Measurements from ENCODE around the gene CSE1L.

Gene CSE1L

DNA sequence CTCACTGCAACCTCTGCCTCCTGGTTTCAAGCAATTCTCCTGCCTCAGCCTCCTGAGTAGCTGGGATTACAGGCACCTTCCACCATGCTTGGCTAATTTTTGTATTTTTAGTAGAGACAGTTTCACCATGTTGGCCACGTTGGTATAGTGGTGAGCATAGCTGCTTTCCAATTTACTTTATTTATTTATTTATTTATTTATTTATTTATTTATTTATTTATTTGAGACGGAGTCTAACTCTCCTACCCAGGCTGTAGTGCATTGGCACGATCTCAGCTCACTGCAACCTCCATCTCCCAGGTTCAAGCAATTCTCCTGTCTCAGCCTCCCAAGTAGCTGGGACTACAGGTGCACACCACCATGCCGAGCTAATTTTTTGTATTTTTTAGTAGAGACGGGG is 54.2 kb downstream of the CSE1L start (continued):
- TF ChIP-seq, protein P1, sequence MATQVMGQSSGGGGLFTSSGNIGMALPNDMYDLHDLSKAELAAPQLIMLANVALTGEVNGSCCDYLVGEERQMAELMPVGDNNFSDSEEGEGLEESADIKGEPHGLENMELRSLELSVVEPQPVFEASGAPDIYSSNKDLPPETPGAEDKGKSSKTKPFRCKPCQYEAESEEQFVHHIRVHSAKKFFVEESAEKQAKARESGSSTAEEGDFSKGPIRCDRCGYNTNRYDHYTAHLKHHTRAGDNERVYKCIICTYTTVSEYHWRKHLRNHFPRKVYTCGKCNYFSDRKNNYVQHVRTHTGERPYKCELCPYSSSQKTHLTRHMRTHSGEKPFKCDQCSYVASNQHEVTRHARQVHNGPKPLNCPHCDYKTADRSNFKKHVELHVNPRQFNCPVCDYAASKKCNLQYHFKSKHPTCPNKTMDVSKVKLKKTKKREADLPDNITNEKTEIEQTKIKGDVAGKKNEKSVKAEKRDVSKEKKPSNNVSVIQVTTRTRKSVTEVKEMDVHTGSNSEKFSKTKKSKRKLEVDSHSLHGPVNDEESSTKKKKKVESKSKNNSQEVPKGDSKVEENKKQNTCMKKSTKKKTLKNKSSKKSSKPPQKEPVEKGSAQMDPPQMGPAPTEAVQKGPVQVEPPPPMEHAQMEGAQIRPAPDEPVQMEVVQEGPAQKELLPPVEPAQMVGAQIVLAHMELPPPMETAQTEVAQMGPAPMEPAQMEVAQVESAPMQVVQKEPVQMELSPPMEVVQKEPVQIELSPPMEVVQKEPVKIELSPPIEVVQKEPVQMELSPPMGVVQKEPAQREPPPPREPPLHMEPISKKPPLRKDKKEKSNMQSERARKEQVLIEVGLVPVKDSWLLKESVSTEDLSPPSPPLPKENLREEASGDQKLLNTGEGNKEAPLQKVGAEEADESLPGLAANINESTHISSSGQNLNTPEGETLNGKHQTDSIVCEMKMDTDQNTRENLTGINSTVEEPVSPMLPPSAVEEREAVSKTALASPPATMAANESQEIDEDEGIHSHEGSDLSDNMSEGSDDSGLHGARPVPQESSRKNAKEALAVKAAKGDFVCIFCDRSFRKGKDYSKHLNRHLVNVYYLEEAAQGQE (tag by site-specific recombination; IDR thresholded peaks at IDR 0.05): peak; percentile 68
- TF ChIP-seq SP3 (tag by site-specific recombination; IDR thresholded peaks at IDR 0.05): 0 out of 2 replicates have a peak, but pooled peaks have one; percentile 31
- TF ChIP-seq ZFP37 (tag by site-specific recombination; IDR thresholded peaks at IDR 0.05): peak; percentile 63; the same call in 1 of the 2 replicates
- peak; percentile 73 for TF ChIP-seq ZBTB8A (tag by site-specific recombination; IDR thresholded peaks at IDR 0.05)
- peak; percentile 75 for TF ChIP-seq ZXDB (tag by site-specific recombination; IDR thresholded peaks at IDR 0.05)
- TF ChIP-seq ZNF266 (tag by site-specific recombination; IDR thresholded peaks at IDR 0.05; ENCODE audit: low read depth): peak; percentile 83
- peak; percentile 72 for TF ChIP-seq ZNF629 (tag by site-specific recombination; IDR thresholded peaks at IDR 0.05)
- peak; percentile 90 for TF ChIP-seq ZNF791 (tag by site-specific recombination; IDR thresholded peaks at IDR 0.05)
- TF ChIP-seq ZNF121 (tag by site-specific recombination; IDR thresholded peaks at IDR 0.05): 0 out of 2 replicates have a peak, but pooled peaks have one; percentile 52
- peak; percentile 55 for TF ChIP-seq ZNF654 (tag by site-specific recombination; IDR thresholded peaks at IDR 0.05; ENCODE audit: low read depth)
- peak; percentile 93 for TF ChIP-seq ZNF433 (tag by site-specific recombination; IDR thresholded peaks at IDR 0.05; ENCODE audit: low read depth)
- TF ChIP-seq ZNF202 (tag by site-specific recombination; IDR thresholded peaks at IDR 0.05; ENCODE audit: borderline replicate concordance): peak; percentile 82; the same call in 1 of the 2 replicates
- peak; percentile 33; the same call in 1 of the 2 replicates for TF ChIP-seq ZNF341 (tag by site-specific recombination; IDR thresholded peaks at IDR 0.05; ENCODE audit: low read depth)
- TF ChIP-seq ZNF514 (tag by site-specific recombination; IDR thresholded peaks at IDR 0.05): 0 out of 2 replicates have a peak, but pooled peaks have one; percentile 34
- TF ChIP-seq ZNF140 (tag by site-specific recombination; IDR thresholded peaks at IDR 0.05): peak; percentile 92
- TF ChIP-seq ZNF555 (tag by site-specific recombination; conservative IDR thresholded peaks at IDR 0.05): peak; percentile 84
- TF ChIP-seq, protein P2, sequence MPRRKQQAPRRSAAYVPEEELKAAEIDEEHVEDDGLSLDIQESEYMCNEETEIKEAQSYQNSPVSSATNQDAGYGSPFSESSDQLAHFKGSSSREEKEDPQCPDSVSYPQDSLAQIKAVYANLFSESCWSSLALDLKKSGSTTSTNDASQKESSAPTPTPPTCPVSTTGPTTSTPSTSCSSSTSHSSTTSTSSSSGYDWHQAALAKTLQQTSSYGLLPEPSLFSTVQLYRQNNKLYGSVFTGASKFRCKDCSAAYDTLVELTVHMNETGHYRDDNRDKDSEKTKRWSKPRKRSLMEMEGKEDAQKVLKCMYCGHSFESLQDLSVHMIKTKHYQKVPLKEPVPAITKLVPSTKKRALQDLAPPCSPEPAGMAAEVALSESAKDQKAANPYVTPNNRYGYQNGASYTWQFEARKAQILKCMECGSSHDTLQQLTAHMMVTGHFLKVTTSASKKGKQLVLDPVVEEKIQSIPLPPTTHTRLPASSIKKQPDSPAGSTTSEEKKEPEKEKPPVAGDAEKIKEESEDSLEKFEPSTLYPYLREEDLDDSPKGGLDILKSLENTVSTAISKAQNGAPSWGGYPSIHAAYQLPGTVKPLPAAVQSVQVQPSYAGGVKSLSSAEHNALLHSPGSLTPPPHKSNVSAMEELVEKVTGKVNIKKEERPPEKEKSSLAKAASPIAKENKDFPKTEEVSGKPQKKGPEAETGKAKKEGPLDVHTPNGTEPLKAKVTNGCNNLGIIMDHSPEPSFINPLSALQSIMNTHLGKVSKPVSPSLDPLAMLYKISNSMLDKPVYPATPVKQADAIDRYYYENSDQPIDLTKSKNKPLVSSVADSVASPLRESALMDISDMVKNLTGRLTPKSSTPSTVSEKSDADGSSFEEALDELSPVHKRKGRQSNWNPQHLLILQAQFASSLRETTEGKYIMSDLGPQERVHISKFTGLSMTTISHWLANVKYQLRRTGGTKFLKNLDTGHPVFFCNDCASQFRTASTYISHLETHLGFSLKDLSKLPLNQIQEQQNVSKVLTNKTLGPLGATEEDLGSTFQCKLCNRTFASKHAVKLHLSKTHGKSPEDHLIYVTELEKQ (tag by site-specific recombination; IDR thresholded peaks at IDR 0.05; ENCODE audit: borderline replicate concordance): peak; percentile 58; the same call in 1 of the 2 replicates
- TF ChIP-seq, protein P3, sequence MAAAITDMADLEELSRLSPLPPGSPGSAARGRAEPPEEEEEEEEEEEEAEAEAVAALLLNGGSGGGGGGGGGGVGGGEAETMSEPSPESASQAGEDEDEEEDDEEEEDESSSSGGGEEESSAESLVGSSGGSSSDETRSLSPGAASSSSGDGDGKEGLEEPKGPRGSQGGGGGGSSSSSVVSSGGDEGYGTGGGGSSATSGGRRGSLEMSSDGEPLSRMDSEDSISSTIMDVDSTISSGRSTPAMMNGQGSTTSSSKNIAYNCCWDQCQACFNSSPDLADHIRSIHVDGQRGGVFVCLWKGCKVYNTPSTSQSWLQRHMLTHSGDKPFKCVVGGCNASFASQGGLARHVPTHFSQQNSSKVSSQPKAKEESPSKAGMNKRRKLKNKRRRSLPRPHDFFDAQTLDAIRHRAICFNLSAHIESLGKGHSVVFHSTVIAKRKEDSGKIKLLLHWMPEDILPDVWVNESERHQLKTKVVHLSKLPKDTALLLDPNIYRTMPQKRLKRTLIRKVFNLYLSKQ (tag by site-specific recombination; IDR thresholded peaks at IDR 0.05; ENCODE audit: borderline replicate concordance): peak; percentile 69; the same call in 1 of the 2 replicates
- TF ChIP-seq GLIS1 (tag by site-specific recombination; IDR thresholded peaks at IDR 0.05): 0 out of 2 replicates have a peak, but pooled peaks have one; percentile 12
- peak; percentile 76 for TF ChIP-seq ZNF558 (tag by site-specific recombination; IDR thresholded peaks at IDR 0.05)
- TF ChIP-seq ZNF426 (tag by site-specific recombination; IDR thresholded peaks at IDR 0.05): peak; percentile 90
- peak; percentile 97 for TF ChIP-seq ZNF394 (tag by site-specific recombination; IDR thresholded peaks at IDR 0.05; ENCODE audit: borderline replicate concordance)
- TF ChIP-seq, protein P4, sequence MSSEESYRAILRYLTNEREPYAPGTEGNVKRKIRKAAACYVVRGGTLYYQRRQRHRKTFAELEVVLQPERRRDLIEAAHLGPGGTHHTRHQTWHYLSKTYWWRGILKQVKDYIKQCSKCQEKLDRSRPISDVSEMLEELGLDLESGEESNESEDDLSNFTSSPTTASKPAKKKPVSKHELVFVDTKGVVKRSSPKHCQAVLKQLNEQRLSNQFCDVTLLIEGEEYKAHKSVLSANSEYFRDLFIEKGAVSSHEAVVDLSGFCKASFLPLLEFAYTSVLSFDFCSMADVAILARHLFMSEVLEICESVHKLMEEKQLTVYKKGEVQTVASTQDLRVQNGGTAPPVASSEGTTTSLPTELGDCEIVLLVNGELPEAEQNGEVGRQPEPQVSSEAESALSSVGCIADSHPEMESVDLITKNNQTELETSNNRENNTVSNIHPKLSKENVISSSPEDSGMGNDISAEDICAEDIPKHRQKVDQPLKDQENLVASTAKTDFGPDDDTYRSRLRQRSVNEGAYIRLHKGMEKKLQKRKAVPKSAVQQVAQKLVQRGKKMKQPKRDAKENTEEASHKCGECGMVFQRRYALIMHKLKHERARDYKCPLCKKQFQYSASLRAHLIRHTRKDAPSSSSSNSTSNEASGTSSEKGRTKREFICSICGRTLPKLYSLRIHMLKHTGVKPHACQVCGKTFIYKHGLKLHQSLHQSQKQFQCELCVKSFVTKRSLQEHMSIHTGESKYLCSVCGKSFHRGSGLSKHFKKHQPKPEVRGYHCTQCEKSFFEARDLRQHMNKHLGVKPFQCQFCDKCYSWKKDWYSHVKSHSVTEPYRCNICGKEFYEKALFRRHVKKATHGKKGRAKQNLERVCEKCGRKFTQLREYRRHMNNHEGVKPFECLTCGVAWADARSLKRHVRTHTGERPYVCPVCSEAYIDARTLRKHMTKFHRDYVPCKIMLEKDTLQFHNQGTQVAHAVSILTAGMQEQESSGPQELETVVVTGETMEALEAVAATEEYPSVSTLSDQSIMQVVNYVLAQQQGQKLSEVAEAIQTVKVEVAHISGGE (tag by site-specific recombination; conservative IDR thresholded peaks at IDR 0.05; ENCODE audit: low read depth): peak; percentile 80

Measured in HEK293 (cell line).